DOHH2 (cell line): Measurements from ENCODE around the gene GRIA1.

ENCODE experiments used
- CTCF ChIP-seq: fragments of 200-600 bp; sonication (generic); IDR thresholded peaks from one replicate; pipeline ENCODE4 v1.5.1; 2014; ENCODE audit warnings: antibody characterized with exemption, mild to moderate bottlenecking, low read depth, low read length; ENCODE audit not compliant: poor library complexity, severe bottlenecking
- EZH2phosphoT487 ChIP-seq: fragments of 200-600 bp; sonication (generic); IDR thresholded peaks from 2 replicates; pipeline ENCODE4 v1.6.1; 2017; ENCODE audit warnings: borderline replicate concordance, mild to moderate bottlenecking, antibody characterized with exemption, low read length, moderate library complexity, mixed read lengths

GRCh38 chr5:153702265-153702664 lies 211.8 kb downstream of the GRIA1 start:
- TF ChIP-seq CTCF, result no peak
- no peak for TF ChIP-seq EZH2phosphoT487
